ENCODE measurements around the gene ASB7.

ASB7 gene

GRCh38 chr15:100681335-100681746 lies 79.0 kb downstream of the ASB7 start:
- TF ChIP-seq FOXP2 (optimal IDR thresholded peaks at IDR 0.05; ENCODE audit: borderline replicate concordance, extremely low read depth, extremely low read length, insufficient read depth): no peak
- no peak for TF ChIP-seq POLR2AphosphoS5 (IDR thresholded peaks at IDR 0.05; ENCODE audit: low read depth, low read length)
- TF ChIP-seq TAF1 (IDR thresholded peaks at IDR 0.05; ENCODE audit: borderline replicate concordance, insufficient read depth, low read length): no peak
- TF ChIP-seq SIN3A (IDR thresholded peaks at IDR 0.05; ENCODE audit: borderline replicate concordance, insufficient read depth, low read length): no peak
- TF ChIP-seq REST (IDR thresholded peaks at IDR 0.05; ENCODE audit: insufficient read depth in 1 of 2, low read depth in 2 of 2, low read length in 2 of 2): no peak

GRCh38 chr15:100682468-100682867 lies 80.1 kb downstream of the ASB7 start:
- TF ChIP-seq POLR2AphosphoS5 (IDR thresholded peaks at IDR 0.05; ENCODE audit: low read depth, low read length): no peak
- no peak for TF ChIP-seq FOXP2 (optimal IDR thresholded peaks at IDR 0.05; ENCODE audit: borderline replicate concordance, extremely low read depth, extremely low read length, insufficient read depth)
- no peak for TF ChIP-seq SIN3A (IDR thresholded peaks at IDR 0.05; ENCODE audit: borderline replicate concordance, insufficient read depth, low read length)

- no peak for TF ChIP-seq POLR2AphosphoS5 (IDR thresholded peaks at IDR 0.05; ENCODE audit: low read depth, low read length)
These were observed 81.0 kb downstream of the ASB7 start for GRCh38 chr15:100683434-100683833.

GRCh38 chr15:100684591-100684990 lies 82.2 kb downstream of the ASB7 start:
- TF ChIP-seq REST (IDR thresholded peaks at IDR 0.05; ENCODE audit: insufficient read depth in 1 of 2, low read depth in 2 of 2, low read length in 2 of 2) (no peak), FOXP2 (optimal IDR thresholded peaks at IDR 0.05; ENCODE audit: borderline replicate concordance, extremely low read depth, extremely low read length, insufficient read depth) (no peak), TAF1 (IDR thresholded peaks at IDR 0.05; ENCODE audit: borderline replicate concordance, insufficient read depth, low read length) (no peak), POLR2AphosphoS5 (IDR thresholded peaks at IDR 0.05; ENCODE audit: low read depth, low read length) (no peak), SIN3A (IDR thresholded peaks at IDR 0.05; ENCODE audit: borderline replicate concordance, insufficient read depth, low read length) (no peak)

- no peak for TF ChIP-seq TAF1 (IDR thresholded peaks at IDR 0.05; ENCODE audit: borderline replicate concordance, insufficient read depth, low read length)
These were observed 83.8 kb downstream of the ASB7 start for GRCh38 chr15:100686021-100686724.

GRCh38 chr15:100686725-100687473 lies 84.5 kb downstream of the ASB7 start:
- TF ChIP-seq POLR2AphosphoS5 (IDR thresholded peaks at IDR 0.05; ENCODE audit: low read depth, low read length) (no peak), SIN3A (IDR thresholded peaks at IDR 0.05; ENCODE audit: borderline replicate concordance, insufficient read depth, low read length) (no peak), REST (IDR thresholded peaks at IDR 0.05; ENCODE audit: insufficient read depth in 1 of 2, low read depth in 2 of 2, low read length in 2 of 2) (no peak)
